ENCODE results near the gene C1QL2. TPM values are rescaled to one million over a fixed set of nuclear protein-coding genes. Genes with fewer than 3 reads are reported as not detected.

The C1QL2 gene
- polyA plus RNA-seq, 2 of the 4 experiments (the other 2 are of a cell fraction) = not detected

- no peak overlapping the region for H3K27ac ChIP-seq
- no peaks in the 10 kb centered on the region for H3K9me3 ChIP-seq
- TF ChIP-seq FOSB (CRISPR knock-in tag; IDR thresholded peaks at IDR 0.05) = no peak
- TF ChIP-seq TP53 (CRISPR knock-in tag; IDR thresholded peaks at IDR 0.05) = no peak
- no peak for TF ChIP-seq GATA3 (IDR thresholded peaks at IDR 0.05; ENCODE audit: borderline replicate concordance)
- no peak for TF ChIP-seq SREBF2 (IDR thresholded peaks at IDR 0.05)
- TF ChIP-seq RARB (CRISPR knock-in tag; IDR thresholded peaks at IDR 0.05) = no peak
- TF ChIP-seq FOSL2 (IDR thresholded peaks at IDR 0.05) = no peak
- no peak for TF ChIP-seq FOSL2 (CRISPR knock-in tag; IDR thresholded peaks at IDR 0.05)
- no peak for ATAC-seq
- H3K4me3 ChIP-seq = no peak overlapping the region
- H3K4me1 ChIP-seq = 0 out of 3 replicates have a peak, but pooled peaks cover 4% of the 10 kb centered on the region
- no peak overlapping the region for H3K4me2 ChIP-seq
- 38% methylated on average over 46 of the region's 58 CpGs for WGBS (ENCODE audit: missing lambda C conversion rate)
- FAIRE-seq = no peak
- ChIA-PET POLR2A (no interaction called here), CTCF (no interaction called here)
- no peak for DNase-seq (ENCODE audit: low read depth in 1 of 2, low spot score in 1 of 2)
Observed at GRCh38 chr2:119156891-119157773, 1.4 kb downstream of the C1QL2 start.

- no peak overlapping the region for H3K4me3 ChIP-seq
- FAIRE-seq (no peak), DNase-seq (ENCODE audit: low read depth in 1 of 2, low spot score in 1 of 2) (no peak), ATAC-seq (no peak)
- POLR2A ChIA-PET = no interaction called here
- 0 out of 3 replicates have a peak, but pooled peaks cover 4% of the 10 kb centered on the region for H3K4me1 ChIP-seq
- no peak overlapping the region for H3K27ac ChIP-seq
- 53% methylated on average over 37 of the region's 40 CpGs for WGBS (ENCODE audit: missing lambda C conversion rate)
- no peaks in the 10 kb centered on the region for H3K9me3 ChIP-seq
- TF ChIP-seq ATOH8 (CRISPR knock-in tag; IDR thresholded peaks at IDR 0.05; ENCODE audit: low read depth) = no peak
- TF ChIP-seq SMC3 (IDR thresholded peaks at IDR 0.05) = no peak
- TF ChIP-seq TP53 (CRISPR knock-in tag; IDR thresholded peaks at IDR 0.05) = no peak
- no peak for TF ChIP-seq EP300 (IDR thresholded peaks at IDR 0.05)
- TF ChIP-seq POLR2AphosphoS2 (conservative IDR thresholded peaks at IDR 0.05; ENCODE audit: low read length) = no peak
- no peak for TF ChIP-seq NFE2L2 (conservative IDR thresholded peaks at IDR 0.05; ENCODE audit: low read length)
- TF ChIP-seq RFX5 (IDR thresholded peaks at IDR 0.05) = no peak
- no peak for TF ChIP-seq HOXB5 (CRISPR knock-in tag; IDR thresholded peaks at IDR 0.05)
- CTCF ChIA-PET = no interaction called here
- H3K4me2 ChIP-seq = no peak overlapping the region
Observed at GRCh38 chr2:119156105-119156890, 2.3 kb downstream of the C1QL2 start.

- FAIRE-seq (no peak), ATAC-seq (no peak), DNase-seq (ENCODE audit: low read depth in 1 of 2, low spot score in 1 of 2) (no peak)
- ChIA-PET POLR2A (no interaction called here), CTCF (no interaction called here)
- WGBS (ENCODE audit: missing lambda C conversion rate) = 51% methylated on average over 12 of the region's 13 CpGs
- no peak overlapping the region for H3K27ac ChIP-seq
- 0 out of 3 replicates have a peak, but pooled peaks cover 4% of the 10 kb centered on the region for H3K4me1 ChIP-seq
- H3K9me3 ChIP-seq = no peaks in the 10 kb centered on the region
- H3K4me3 ChIP-seq = no peak overlapping the region
- TF ChIP-seq JUN (IDR thresholded peaks at IDR 0.05) (no peak), FOSB (CRISPR knock-in tag; IDR thresholded peaks at IDR 0.05) (no peak), NFE2L2 (conservative IDR thresholded peaks at IDR 0.05; ENCODE audit: low read length) (no peak), EP300 (IDR thresholded peaks at IDR 0.05) (no peak), REST (IDR thresholded peaks at IDR 0.05) (no peak), PBX3 (IDR thresholded peaks at IDR 0.05) (no peak), ATOH8 (CRISPR knock-in tag; IDR thresholded peaks at IDR 0.05; ENCODE audit: low read depth) (no peak), HOXB13 (CRISPR knock-in tag; IDR thresholded peaks at IDR 0.05; ENCODE audit: low read depth) (no peak), FOXS1 (CRISPR knock-in tag; IDR thresholded peaks at IDR 0.05) (no peak), EHMT2 (IDR thresholded peaks at IDR 0.05; ENCODE audit: low read depth) (no peak), TFCP2L1 (CRISPR knock-in tag; IDR thresholded peaks at IDR 0.05) (no peak), RAD21 (conservative IDR thresholded peaks at IDR 0.05 in 1 of 2, IDR thresholded peaks at IDR 0.05 in 1 of 2) (no peak), RCOR1 (IDR thresholded peaks at IDR 0.05; ENCODE audit: low read depth, low read length) (no peak)
- H3K4me2 ChIP-seq = no peak overlapping the region
Observed at GRCh38 chr2:119155633-119156032, 2.9 kb downstream of the C1QL2 start.

All from A549 (cell line).